ENCODE measurements around the gene TENT4A.

TENT4A gene

GRCh38 chr5:6792911-6793471 is 79.8 kb downstream of the TENT4A start:
- DNase-seq (ENCODE audit: low read depth in 2 of 2): no peak

GRCh38 chr5:6801236-6801635 is 88.0 kb downstream of the TENT4A start:
- no peak for DNase-seq (ENCODE audit: low read depth in 2 of 2)

GRCh38 chr5:6803981-6804550 is 90.8 kb downstream of the TENT4A start:
- no peak for DNase-seq (ENCODE audit: low read depth in 2 of 2)

GRCh38 chr5:6804766-6805501 is 91.7 kb downstream of the TENT4A start:
- no peak for DNase-seq (ENCODE audit: low read depth in 2 of 2)

GRCh38 chr5:6805841-6806240 is 92.6 kb downstream of the TENT4A start:
- DNase-seq (ENCODE audit: low read depth in 2 of 2): no peak
